Measurements from ENCODE around the gene STRA6. TPM values are rescaled to one million over a fixed set of nuclear protein-coding genes. Genes with fewer than 3 reads are reported as not detected.

Gene STRA6
- total RNA-seq, 2 experiments from 2014 or later = not detected

DNA sequence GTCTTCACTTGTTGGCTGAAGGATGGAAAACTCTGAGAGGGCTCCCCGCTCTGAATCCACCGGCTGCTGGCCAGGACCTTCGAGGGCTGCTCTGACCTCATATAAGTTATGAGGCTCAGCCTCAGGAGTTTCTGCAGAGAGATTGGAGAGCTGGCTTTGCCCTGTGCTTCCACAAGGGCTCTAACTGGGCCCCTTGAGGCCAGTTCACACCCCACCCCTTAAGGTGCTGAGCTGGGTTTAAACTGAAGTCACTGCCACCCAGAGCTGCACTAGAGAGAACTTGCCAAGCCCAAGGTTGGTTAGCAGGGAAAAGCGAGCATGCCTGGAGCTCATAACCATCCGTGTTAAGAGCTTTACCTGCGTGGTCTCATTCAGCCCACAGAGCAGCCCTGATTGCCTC lies 30.8 kb upstream of the STRA6 start:
- no peak for DNase-seq (ENCODE audit: low spot score)
- no peaks in the 10 kb centered on the region for H3K9me2 ChIP-seq (ENCODE audit: insufficient read depth, low read length)
- intact Hi-C loops (cut with micrococcal nuclease; ENCODE audit: unreplicated experiment) = no loop called here
- no peaks in the 10 kb centered on the region for H3K4me1 ChIP-seq (ENCODE audit: insufficient read depth, low read length, poor library complexity, severe bottlenecking)
- no peaks in the 10 kb centered on the region for H4K20me1 ChIP-seq (ENCODE audit: insufficient read depth, low read length)
- TF ChIP-seq EZH2phosphoT487 (IDR thresholded peaks at IDR 0.05; ENCODE audit: borderline replicate concordance, low read depth, low read length) = no peak
- TF ChIP-seq, protein P1, sequence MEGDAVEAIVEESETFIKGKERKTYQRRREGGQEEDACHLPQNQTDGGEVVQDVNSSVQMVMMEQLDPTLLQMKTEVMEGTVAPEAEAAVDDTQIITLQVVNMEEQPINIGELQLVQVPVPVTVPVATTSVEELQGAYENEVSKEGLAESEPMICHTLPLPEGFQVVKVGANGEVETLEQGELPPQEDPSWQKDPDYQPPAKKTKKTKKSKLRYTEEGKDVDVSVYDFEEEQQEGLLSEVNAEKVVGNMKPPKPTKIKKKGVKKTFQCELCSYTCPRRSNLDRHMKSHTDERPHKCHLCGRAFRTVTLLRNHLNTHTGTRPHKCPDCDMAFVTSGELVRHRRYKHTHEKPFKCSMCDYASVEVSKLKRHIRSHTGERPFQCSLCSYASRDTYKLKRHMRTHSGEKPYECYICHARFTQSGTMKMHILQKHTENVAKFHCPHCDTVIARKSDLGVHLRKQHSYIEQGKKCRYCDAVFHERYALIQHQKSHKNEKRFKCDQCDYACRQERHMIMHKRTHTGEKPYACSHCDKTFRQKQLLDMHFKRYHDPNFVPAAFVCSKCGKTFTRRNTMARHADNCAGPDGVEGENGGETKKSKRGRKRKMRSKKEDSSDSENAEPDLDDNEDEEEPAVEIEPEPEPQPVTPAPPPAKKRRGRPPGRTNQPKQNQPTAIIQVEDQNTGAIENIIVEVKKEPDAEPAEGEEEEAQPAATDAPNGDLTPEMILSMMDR (conservative IDR thresholded peaks at IDR 0.05; ENCODE audit: low read length) = no peak
- H2AFZ ChIP-seq (ENCODE audit: low read length) = no peak overlapping the region
- no TSS peak for BruUV-seq (replicated peaks)
- H3K9me3 ChIP-seq (ENCODE audit: low read length) = no peaks in the 10 kb centered on the region
- ChIA-PET POLR2A (no interaction called here), CTCF (ENCODE audit: unreplicated experiment) (no interaction called here)
- H3K4me2 ChIP-seq (ENCODE audit: low read length) = no peak overlapping the region
- no peak overlapping the region for H3K27ac ChIP-seq (ENCODE audit: low read depth, low read length, poor library complexity, severe bottlenecking)
- H3K4me3 ChIP-seq (ENCODE audit: low read depth, low read length, poor library complexity, severe bottlenecking) = no peak overlapping the region
- H3K36me3 ChIP-seq (ENCODE audit: insufficient read depth, low read length) = no peaks in the 10 kb centered on the region
- no peaks in the 10 kb centered on the region for H3K79me2 ChIP-seq (ENCODE audit: insufficient read depth, low read depth, low read length)

DNA sequence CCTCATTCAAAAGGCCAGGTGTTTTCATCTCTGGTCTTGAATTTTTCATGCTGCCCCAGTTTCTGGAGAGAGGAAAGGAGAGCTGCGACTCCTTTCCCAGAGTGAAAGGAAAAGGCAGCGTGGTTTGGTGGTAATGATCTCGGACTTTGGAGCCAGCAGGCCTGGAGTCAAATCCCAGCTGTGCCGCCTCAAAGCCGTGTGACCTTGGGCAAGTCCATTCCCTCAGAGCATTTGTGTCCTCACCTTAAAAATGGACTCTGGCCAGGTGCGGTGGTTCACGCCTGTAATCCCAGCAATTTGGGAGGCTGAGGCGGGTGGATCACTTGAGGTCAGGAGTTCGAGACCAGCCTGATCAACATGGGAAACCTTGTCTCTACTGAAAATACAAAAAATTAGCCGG lies 28.9 kb upstream of the STRA6 start:
- Histone ChIP-seq H3K9me3 (ENCODE audit: low read length) (no peaks in the 10 kb centered on the region), H3K4me2 (ENCODE audit: low read length) (no peak overlapping the region), H3K4me3 (ENCODE audit: low read depth, low read length, poor library complexity, severe bottlenecking) (no peak overlapping the region), H3K27ac (ENCODE audit: low read depth, low read length, poor library complexity, severe bottlenecking) (no peak overlapping the region), H3K9me2 (ENCODE audit: insufficient read depth, low read length) (no peaks in the 10 kb centered on the region), H3K4me1 (ENCODE audit: insufficient read depth, low read length, poor library complexity, severe bottlenecking) (no peaks in the 10 kb centered on the region), H3K36me3 (ENCODE audit: insufficient read depth, low read length) (no peaks in the 10 kb centered on the region), H4K20me1 (ENCODE audit: insufficient read depth, low read length) (no peaks in the 10 kb centered on the region), H3K79me2 (ENCODE audit: insufficient read depth, low read depth, low read length) (no peaks in the 10 kb centered on the region), H2AFZ (ENCODE audit: low read length) (no peak overlapping the region)
- ChIA-PET CTCF (ENCODE audit: unreplicated experiment) (no interaction called here), POLR2A (no interaction called here)
- intact Hi-C loops (cut with micrococcal nuclease; ENCODE audit: unreplicated experiment) = no loop called here
- no peak for DNase-seq (ENCODE audit: low spot score)
- no TSS peak for BruUV-seq (replicated peaks)
- TF ChIP-seq, protein P1 (conservative IDR thresholded peaks at IDR 0.05; ENCODE audit: low read length) = no peak
- no peak for TF ChIP-seq EZH2phosphoT487 (IDR thresholded peaks at IDR 0.05; ENCODE audit: borderline replicate concordance, low read depth, low read length)

DNA sequence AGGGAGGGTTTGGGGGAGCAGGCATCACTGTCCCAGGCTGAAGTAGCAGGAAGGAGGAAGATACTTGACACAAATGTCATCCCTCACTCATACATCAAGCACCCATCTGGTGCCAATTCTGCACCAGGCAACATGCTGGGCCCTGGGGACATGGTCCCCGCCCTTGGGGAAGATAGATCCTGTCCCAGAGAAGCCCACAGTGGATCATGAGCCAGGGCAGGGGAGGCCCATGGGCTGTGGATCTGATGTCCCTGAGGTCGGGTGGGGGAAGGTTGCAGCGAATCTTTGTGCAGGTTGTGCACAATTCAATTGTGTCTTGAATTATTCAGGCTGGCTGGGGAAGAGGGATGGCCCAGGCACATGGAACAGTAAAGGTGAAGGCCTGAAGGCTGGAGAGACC lies 27.1 kb upstream of the STRA6 start:
- POLR2A ChIA-PET = no interaction called here
- Histone ChIP-seq H3K27ac (ENCODE audit: low read depth, low read length, poor library complexity, severe bottlenecking) (no peak overlapping the region), H3K9me3 (ENCODE audit: low read length) (no peaks in the 10 kb centered on the region), H3K4me3 (ENCODE audit: low read depth, low read length, poor library complexity, severe bottlenecking) (no peak overlapping the region), H3K79me2 (ENCODE audit: insufficient read depth, low read depth, low read length) (no peaks in the 10 kb centered on the region), H3K36me3 (ENCODE audit: insufficient read depth, low read length) (no peaks in the 10 kb centered on the region), H3K4me1 (ENCODE audit: insufficient read depth, low read length, poor library complexity, severe bottlenecking) (no peaks in the 10 kb centered on the region), H2AFZ (ENCODE audit: low read length) (no peak overlapping the region), H3K9me2 (ENCODE audit: insufficient read depth, low read length) (no peaks in the 10 kb centered on the region), H3K4me2 (ENCODE audit: low read length) (no peak overlapping the region), H4K20me1 (ENCODE audit: insufficient read depth, low read length) (no peaks in the 10 kb centered on the region)
- DNase-seq (ENCODE audit: low spot score) = no peak
- TF ChIP-seq, protein P1 (conservative IDR thresholded peaks at IDR 0.05; ENCODE audit: low read length) = no peak
- no peak for TF ChIP-seq EZH2phosphoT487 (IDR thresholded peaks at IDR 0.05; ENCODE audit: borderline replicate concordance, low read depth, low read length)
- CTCF ChIA-PET (ENCODE audit: unreplicated experiment) = no interaction called here
- intact Hi-C loops (cut with micrococcal nuclease; ENCODE audit: unreplicated experiment) = no loop called here
- no TSS peak for BruUV-seq (replicated peaks)

Data from OCI-LY7 (cell line).